D721Med (cell line): ENCODE measurements around the gene KANK4.

Experiments used
- DNase-seq: peaks from one replicate; pipeline ENCODE4 v3.0.0; 2011; ENCODE audit warnings: low spot score; ENCODE audit not compliant: insufficient read length
- FAIRE-seq: peaks from 2 replicates; lab custom pipeline; 2011; peaks lifted over from hg19 to GRCh38; lab: Jason Lieb, UNC
- CTCF ChIP-seq: IDR thresholded peaks from 2 replicates; pipeline ENCODE4 v1.5.1; 2012; ENCODE audit warnings: mild to moderate bottlenecking, control low read depth; ENCODE audit not compliant: insufficient read depth; ENCODE audit errors: missing control alignments

The KANK4 gene

GRCh38 chr1:62194651-62195544 is 124.3 kb downstream of the KANK4 start, which contains the start of gene L1TD1:
TSS of gene L1TD1 (plus strand) at chr1:62194849. CDS start at chr1:62206629, 11,780 bp downstream.
- no peak for TF ChIP-seq CTCF
- FAIRE-seq (no peak), DNase-seq (no peak)

GRCh38 chr1:62188111-62188510 is 131.1 kb downstream of the KANK4 start:
- DNase-seq (no peak), FAIRE-seq (no peak)
- no peak for TF ChIP-seq CTCF

- FAIRE-seq (no peak), DNase-seq (no peak)
- no peak for TF ChIP-seq CTCF
These were observed 131.7 kb downstream of the KANK4 start for GRCh38 chr1:62187548-62187947.
